KMS-11 (cell line): ENCODE measurements around the gene OR2D3.
"Not testable (repeated sequence)": the region's sequence is repeated elsewhere in the genome, so short reads cannot be mapped to it uniquely, and the experiment has no call there.

Source experiments
- H2AFZ ChIP-seq: fragments of 200-600 bp; sonication (generic); 2 replicates; pipeline ENCODE4 v1.6.1; 2016; ENCODE audit warnings: antibody characterized with exemption, mixed run types, low read depth
- H3K27ac ChIP-seq: fragments of 200-600 bp; sonication (generic); 2 replicates; pipeline ENCODE4 v1.6.1; 2016; ENCODE audit warnings: mild to moderate bottlenecking, mixed run types
- H3K27me3 ChIP-seq: fragments of 200-600 bp; sonication (generic); 2 replicates; pipeline ENCODE4 v1.6.1; 2017; ENCODE audit warnings: mild to moderate bottlenecking, low read depth, mixed run types, moderate library complexity; ENCODE audit not compliant: insufficient read depth
- H3K36me3 ChIP-seq: fragments of 200-600 bp; sonication (generic); 2 replicates; pipeline ENCODE4 v1.6.1; 2017; ENCODE audit warnings: mild to moderate bottlenecking, mixed run types; ENCODE audit not compliant: insufficient read depth
- H3K4me1 ChIP-seq: fragments of 200-600 bp; sonication (generic); 2 replicates; pipeline ENCODE4 v1.6.1; 2016; ENCODE audit warnings: mild to moderate bottlenecking, low read depth, mixed run types; ENCODE audit not compliant: poor library complexity, severe bottlenecking
- H3K4me2 ChIP-seq: fragments of 200-600 bp; sonication (generic); 2 replicates; pipeline ENCODE4 v1.7.0; 2016; ENCODE audit warnings: mild to moderate bottlenecking, mixed run types
- H3K4me3 ChIP-seq: fragments of 200-600 bp; sonication (generic); IDR thresholded peaks from 2 replicates; pipeline ENCODE4 v1.6.1; 2017; ENCODE audit warnings: low read depth, low read length, mixed read lengths; ENCODE audit not compliant: insufficient read depth
- H3K79me2 ChIP-seq: fragments of 200-600 bp; sonication (generic); 2 replicates; pipeline ENCODE4 v1.6.1; 2016; ENCODE audit warnings: low read depth, mixed run types; ENCODE audit not compliant: insufficient read depth
- H3K9ac ChIP-seq: fragments of 200-600 bp; sonication (generic); 2 replicates; pipeline ENCODE4 v1.6.1; 2016; ENCODE audit warnings: mild to moderate bottlenecking, mixed run types
- H4K20me1 ChIP-seq: fragments of 200-600 bp; sonication (generic); 2 replicates; pipeline ENCODE4 v1.6.1; 2016; ENCODE audit warnings: mild to moderate bottlenecking, mixed run types; ENCODE audit not compliant: insufficient read depth
- TF ChIP-seq, protein P1 (sequence below): fragments of 200-600 bp; sonication (generic); conservative IDR thresholded peaks from 2 replicates; pipeline ENCODE4 v1.6.1; 2017; ENCODE audit warnings: low read depth, mild to moderate bottlenecking, antibody characterized with exemption, low read length, moderate library complexity, mixed read lengths

The OR2D3 gene

DNA sequence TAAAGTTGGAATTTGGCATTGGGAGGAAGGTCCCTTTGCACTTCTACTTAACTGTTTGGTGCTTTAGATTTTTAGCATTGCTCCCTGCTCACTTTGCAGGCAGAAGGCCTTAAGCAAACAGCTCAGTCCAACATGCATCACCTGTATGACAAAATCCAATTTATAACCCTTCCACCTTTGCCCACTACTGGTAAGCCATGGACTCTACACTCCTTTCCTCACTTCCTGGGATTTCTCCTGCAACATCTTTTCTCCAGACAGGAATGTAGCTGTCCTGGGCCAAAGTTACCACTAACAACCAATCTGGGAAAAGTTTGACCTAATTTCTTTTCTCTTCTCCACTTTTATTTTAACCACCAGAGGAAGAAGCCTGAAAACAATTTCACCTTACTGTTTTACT lies 26.7 kb upstream of the OR2D3 start:
- Histone ChIP-seq H4K20me1 (no peaks in the 10 kb centered on the region), H3K9ac (no peak overlapping the region), H3K4me2 (no peak overlapping the region), H3K4me3 (no peak overlapping the region), H3K4me1 (no peaks in the 10 kb centered on the region), H3K36me3 (no peaks in the 10 kb centered on the region), H3K27me3 (no peaks in the 10 kb centered on the region), H3K27ac (no peak overlapping the region), H3K79me2 (no peaks in the 10 kb centered on the region), H2AFZ (no peak overlapping the region)
- TF ChIP-seq, protein P1, sequence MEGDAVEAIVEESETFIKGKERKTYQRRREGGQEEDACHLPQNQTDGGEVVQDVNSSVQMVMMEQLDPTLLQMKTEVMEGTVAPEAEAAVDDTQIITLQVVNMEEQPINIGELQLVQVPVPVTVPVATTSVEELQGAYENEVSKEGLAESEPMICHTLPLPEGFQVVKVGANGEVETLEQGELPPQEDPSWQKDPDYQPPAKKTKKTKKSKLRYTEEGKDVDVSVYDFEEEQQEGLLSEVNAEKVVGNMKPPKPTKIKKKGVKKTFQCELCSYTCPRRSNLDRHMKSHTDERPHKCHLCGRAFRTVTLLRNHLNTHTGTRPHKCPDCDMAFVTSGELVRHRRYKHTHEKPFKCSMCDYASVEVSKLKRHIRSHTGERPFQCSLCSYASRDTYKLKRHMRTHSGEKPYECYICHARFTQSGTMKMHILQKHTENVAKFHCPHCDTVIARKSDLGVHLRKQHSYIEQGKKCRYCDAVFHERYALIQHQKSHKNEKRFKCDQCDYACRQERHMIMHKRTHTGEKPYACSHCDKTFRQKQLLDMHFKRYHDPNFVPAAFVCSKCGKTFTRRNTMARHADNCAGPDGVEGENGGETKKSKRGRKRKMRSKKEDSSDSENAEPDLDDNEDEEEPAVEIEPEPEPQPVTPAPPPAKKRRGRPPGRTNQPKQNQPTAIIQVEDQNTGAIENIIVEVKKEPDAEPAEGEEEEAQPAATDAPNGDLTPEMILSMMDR: no peak

DNA sequence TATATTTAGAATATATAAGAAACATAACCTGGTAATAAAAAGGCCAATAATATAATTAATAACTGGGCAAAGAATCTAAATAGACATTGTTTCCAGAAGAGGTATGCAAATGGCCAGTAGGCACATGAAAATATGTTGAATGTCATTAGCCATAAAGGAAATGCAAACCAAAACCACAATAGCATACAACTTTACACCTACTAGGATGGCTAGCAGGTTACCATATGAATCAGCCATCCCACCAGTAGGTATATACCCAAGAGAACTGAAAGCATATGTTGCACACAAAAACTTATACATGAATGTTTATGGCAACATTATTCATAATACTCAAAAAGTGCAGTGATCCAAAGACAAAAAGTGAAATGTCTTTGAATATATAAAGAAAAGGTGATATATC lies 25.8 kb upstream of the OR2D3 start:
- H3K27me3 ChIP-seq: no peaks in the 10 kb centered on the region
- H3K9ac ChIP-seq: no peak overlapping the region
- no peak overlapping the region for H3K4me3 ChIP-seq
- H3K27ac ChIP-seq: no peak overlapping the region
- TF ChIP-seq, protein P1: no peak
- no peaks in the 10 kb centered on the region for H3K36me3 ChIP-seq
- H3K79me2 ChIP-seq: no peaks in the 10 kb centered on the region
- no peak overlapping the region for H3K4me2 ChIP-seq
- H3K4me1 ChIP-seq: no peaks in the 10 kb centered on the region
- H4K20me1 ChIP-seq: no peaks in the 10 kb centered on the region
- H2AFZ ChIP-seq: no peak overlapping the region

DNA sequence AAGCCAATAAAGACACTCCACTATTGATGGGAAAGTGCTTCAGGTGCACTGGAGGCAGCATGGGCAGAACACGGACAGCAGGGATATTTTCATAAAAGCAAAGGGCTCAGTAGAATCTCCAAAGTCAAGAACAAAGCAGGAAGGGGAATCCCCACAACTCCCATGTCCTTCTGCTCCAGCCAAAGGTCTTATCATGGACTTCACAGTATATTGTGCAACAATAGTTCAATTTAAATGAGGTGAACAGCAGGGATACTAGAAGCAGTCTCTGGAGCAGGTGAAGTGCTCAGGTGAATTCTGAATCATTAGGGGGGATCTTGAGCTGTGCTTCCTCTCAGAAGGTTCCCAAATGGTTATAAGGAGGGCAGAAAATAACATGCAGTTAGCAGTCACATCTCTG lies 21.9 kb upstream of the OR2D3 start:
- H3K4me2 ChIP-seq: no peak overlapping the region

DNA sequence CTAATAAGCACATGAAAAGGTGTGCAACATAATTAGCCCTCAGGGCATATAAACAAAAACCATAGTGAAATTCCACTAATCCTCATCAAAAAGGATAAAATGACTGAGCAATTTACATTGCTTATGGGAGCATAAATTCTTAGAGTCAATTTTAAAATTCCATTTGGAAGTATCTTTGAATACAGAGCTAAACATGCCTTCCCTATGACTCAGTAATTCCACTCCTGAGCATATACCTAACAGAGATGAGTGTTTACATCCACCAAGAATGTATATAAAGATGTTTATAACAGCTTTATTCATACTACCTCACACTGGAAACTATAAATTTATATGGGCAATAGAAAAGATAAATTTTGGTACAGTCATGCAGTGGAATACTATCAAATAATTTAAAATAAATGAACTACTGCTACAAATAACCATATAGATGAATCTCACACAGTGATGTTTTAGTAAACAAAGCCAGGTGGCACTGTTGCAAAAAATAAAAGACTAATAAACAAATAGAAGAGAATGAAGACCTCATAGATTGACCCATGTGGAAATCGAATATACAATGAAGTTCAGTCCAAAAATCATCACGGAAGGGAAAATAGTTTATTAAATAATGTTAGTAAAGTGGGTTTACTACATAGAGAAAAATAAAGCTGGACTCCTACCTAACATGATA lies 20.3 kb upstream of the OR2D3 start:
- H3K4me3 ChIP-seq: no peak overlapping the region
- no peak overlapping the region for H3K27ac ChIP-seq
- H3K4me2 ChIP-seq: no peak overlapping the region
- no peak overlapping the region for H3K9ac ChIP-seq
- H3K36me3 ChIP-seq: no peaks in the 10 kb centered on the region
- H3K27me3 ChIP-seq: no peaks in the 10 kb centered on the region
- no peaks in the 10 kb centered on the region for H4K20me1 ChIP-seq
- H3K4me1 ChIP-seq: no peaks in the 10 kb centered on the region
- TF ChIP-seq, protein P1: no peak
- H3K79me2 ChIP-seq: no peaks in the 10 kb centered on the region
- no peak overlapping the region for H2AFZ ChIP-seq

More for the DNA sequence above, 21.9 kb upstream of the OR2D3 start:
- Histone ChIP-seq H4K20me1 (no peaks in the 10 kb centered on the region), H3K27ac (no peak overlapping the region), H3K4me3 (no peak overlapping the region), H3K9ac (no peak overlapping the region), H3K27me3 (no peaks in the 10 kb centered on the region), H3K4me1 (no peaks in the 10 kb centered on the region), H2AFZ (no peak overlapping the region), H3K79me2 (no peaks in the 10 kb centered on the region), H3K36me3 (no peaks in the 10 kb centered on the region)
- TF ChIP-seq, protein P1: no peak

DNA sequence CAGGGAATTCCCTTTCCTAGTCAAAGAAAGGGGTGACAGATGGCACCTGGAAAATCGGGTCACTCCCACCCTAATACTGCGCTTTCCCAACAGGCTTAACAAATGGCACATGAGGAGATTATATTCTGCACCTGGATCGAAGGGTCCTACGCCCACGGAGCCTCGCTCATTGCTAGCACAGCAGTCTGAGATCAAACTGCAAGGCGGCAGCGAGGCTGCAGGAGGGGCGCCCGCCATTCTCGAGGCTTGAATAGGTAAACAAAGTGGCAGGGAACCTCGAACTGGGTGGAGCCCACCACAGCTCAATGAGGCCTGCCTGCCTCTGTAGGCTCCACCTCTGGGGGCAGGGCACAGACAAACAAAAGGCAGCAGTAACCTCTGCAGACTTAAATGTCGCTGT lies 16.0 kb upstream of the OR2D3 start:
- H4K20me1 ChIP-seq, H3K4me2 ChIP-seq, H3K79me2 ChIP-seq, H3K4me3 ChIP-seq, H3K4me1 ChIP-seq, H3K27me3 ChIP-seq, H3K9ac ChIP-seq, H3K27ac ChIP-seq, H2AFZ ChIP-seq, H3K36me3 ChIP-seq: not testable (repeated sequence)
